Kidney capillary endothelial cell (primary cell): ENCODE results near the gene ELK4.
A peak's percentile ranks its signal among the peaks of the same experiment; 100 is the strongest.

ENCODE experiments used
- DNase-seq: peaks from one replicate; pipeline ENCODE4 v3.0.0-alpha.2; 2018; ENCODE audit warnings: low spot score

The ELK4 gene

DNA sequence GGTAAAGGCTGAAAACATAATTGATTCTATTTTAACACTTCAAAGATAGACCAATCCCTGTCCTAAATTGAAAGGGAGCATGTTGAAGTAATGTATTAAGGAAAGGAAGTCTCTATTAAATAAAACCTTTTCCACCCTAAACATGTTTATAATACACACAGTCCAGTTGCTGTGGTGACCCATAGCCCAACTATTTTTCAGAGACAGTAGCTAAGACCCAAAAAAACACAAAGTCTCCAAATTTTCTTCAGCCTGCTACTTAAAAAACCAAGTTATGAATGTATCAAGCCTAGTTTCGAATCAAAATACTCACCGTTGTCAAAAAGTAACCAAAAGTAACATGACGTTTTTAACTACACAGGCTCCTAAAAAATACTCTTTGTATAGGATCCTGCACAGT is 1.6 kb downstream of the ELK4 start:
- no peak for DNase-seq

DNA sequence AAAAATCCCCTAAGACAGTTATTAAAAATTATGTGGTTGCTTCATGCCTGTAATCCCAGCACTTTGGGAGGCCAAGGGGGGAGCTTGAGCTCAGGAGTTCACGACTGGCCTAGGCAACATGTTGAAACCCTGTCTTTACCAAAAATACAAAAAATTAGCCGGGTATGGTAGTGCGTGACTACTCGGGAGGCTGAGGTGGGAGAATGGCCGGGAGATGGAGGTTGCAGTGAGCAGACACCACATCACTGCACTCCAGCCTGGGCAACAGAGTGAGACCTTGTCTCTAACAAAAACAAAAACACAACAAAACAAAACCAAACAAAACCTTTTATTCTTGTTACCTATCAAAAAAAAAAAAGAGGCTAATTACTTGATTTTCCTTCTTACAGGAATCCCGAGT is 2.1 kb downstream of the ELK4 start:
- no peak for DNase-seq

DNA sequence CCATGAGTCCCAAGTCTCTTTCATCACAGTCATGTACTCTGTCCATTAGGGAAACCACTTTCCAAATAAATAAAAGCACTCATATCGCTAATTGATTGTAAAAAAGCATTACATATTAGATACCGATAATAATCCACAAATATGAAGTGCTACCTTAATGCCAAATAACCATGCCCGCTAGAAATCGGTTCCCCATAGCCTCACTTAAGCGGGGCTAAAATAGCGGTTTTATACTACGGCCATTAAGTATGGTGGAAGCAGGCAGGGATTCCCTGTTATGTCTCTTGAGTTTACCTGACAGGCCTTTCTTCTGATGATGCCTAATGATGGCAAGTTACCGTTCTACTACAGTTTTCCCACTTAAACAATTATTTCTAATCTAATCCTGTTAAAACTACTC is 3.9 kb downstream of the ELK4 start:
- no peak for DNase-seq

DNA sequence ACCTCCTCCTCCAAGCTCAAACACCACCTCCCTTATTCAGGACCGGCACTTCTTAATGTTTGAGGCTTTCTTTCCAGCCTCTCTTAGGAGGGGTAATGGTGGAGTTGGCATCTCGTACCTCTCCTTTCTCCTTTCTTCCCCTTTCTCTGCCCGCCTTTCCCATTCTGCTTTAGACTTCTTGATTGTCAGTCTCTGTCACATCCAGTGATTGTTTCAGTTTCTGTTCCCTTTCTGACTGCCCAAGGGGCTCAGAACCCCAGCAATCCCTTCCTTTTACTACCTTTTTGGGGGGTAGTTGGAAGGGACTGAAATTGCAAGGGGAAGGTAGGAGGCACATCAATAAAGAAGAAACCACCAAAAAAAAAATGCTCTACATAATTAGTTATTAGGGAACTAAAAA is 5.6 kb downstream of the ELK4 start:
- DNase-seq: no peak

DNA sequence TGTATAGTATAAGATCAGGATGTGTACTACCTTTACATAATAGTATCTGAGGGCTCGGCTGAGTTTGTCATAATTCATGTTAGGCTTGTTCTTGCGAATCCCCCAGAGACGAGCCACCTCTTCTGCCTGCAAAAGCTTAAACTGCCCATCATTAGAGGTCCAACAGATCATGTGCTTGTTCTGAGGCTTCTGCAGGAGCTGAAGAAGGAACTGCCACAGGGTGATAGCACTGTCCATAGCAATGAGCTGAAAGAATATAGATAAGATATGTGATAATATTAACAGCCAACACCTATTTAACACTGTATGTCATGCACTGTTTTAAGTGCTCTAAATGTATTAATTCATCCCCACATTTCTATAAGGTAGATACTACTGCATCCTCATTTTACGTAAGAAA is 8.2 kb downstream of the ELK4 start:
- no peak for DNase-seq

DNA sequence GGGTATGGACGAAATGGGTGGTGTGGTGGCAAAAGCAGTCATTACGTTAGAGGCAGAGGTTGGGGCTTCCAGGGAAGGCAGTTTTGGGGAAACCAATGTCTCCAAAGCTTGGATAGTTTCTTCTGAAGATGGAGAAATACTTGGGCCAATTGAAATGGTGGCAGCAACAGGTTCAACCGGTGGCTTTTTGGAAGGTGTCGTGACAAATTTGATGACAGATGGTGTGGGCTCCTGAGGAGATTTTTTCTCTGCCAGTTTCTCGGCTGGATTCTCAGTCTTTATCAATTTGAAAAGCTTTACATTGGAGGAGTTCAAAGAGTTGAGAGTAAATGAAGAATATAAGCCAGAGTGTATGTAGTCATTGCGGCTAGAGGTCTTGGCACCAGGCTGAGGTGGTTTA is 11.5 kb downstream of the ELK4 start:
- no peak for DNase-seq

DNA sequence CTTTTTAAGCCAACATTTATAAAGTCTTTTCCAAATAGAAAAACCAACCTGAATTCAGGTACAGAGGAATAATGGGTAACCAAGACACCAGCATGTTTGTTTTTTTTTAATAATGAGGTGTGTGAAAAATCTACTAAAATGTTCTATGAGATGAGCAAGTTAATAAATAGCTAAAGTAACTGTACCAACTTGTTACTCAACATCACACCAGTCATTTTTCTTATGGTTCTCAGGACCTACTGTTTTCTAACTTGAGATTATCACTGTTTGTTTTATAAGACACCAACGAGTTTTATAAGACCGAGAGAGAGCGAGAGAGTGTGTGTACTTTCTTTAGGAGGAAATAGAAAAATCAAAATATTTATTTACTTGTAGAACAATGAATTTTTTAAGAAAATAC is 12.4 kb downstream of the ELK4 start:
- no peak for DNase-seq

DNA sequence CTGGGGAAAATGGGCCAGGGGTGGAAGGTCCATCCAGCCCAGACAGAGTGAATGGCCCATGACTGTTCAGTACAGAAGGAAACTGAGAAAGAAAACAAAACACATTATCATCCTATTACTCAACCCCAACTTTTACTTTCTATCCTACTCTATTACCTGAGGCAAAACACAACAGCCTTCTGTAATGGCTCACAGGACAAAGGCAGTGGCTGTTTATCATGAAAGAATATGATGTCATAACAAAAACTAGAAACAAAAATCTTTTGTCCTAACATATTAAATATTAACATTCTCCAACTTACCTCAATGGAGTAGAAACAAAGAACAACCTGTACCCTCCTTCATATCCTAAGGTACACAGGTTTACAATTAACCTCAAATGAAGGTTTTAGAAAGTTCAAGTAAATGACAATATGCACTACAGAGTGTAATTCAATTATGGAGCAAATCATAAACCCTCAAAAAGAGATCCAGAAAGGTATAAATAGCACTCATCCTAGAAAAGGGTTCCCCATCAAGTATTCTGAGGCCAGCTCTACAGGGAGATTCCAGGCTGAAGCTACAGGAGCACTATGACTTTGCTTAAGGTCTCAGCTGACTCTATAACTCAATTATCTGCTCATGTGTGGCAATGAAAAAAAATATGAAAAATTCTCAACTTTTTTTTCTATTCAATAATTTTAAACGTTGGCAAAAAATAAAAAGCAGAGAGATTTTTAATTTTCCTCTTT is 15.1 kb downstream of the ELK4 start:
- no peak for DNase-seq

DNA sequence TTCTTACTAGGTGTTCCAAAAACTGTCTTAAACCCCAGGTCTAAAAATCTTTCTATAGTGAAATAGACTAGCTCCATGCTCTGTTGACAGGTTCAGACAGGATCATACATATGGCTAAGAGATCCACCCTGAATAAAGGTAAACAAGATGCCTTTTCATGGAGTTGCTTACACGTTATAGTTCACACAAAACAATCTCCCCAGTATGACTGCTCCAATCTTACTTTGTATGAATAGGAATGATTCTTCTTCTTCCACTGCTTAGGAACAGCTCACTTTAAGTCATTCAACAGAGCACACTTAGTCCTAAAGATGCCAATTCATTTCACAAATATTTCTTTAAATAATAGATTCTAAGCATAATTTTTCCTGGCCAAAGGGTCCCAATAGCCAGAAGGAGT is 16.0 kb downstream of the ELK4 start:
- no peak for DNase-seq

DNA sequence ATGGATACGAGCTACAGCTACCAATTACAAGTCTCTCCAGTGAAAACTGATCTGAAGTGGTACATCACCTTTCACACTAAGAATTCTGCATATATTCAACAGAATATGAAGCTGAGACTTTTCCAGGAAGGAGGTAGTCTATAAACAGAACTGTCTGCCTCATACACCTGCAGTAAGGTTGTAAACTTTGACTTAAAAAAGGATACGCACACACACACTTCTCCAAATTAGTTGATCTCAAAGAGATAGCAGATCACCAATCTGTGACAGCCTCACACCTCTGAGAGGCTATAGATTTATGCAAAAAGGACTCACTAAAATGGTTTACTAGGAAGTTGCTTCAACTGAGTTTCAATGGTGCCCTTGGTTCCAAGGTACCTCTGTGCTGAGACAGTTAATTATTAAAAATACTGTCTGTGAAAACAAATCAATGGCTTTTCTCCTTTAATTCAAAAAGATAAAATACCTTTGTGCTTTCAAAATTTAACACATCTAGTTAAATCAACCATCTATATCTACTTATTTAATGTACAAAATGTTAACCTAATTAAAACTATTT is 17.9 kb downstream of the ELK4 start:
- DNase-seq: no peak

DNA sequence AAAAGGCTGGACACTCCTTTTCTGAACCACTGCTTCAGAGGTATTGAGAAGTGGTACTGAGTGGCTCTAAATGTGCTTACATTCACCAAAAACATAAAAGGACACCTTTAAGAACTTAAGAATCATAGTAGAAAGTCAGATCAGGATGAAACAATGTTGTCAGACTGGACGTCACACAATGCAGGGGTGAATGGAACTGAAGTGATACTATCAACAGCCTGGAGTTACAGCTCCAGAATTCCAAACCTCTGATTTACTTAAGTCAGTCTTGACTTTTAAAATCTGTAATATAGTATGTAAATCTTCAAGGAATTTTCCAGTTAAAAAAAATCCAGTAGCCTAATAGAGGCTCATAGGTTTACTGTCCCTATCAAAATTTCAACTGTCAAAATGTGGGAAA is 19.3 kb downstream of the ELK4 start:
- DNase-seq: no peak

DNA sequence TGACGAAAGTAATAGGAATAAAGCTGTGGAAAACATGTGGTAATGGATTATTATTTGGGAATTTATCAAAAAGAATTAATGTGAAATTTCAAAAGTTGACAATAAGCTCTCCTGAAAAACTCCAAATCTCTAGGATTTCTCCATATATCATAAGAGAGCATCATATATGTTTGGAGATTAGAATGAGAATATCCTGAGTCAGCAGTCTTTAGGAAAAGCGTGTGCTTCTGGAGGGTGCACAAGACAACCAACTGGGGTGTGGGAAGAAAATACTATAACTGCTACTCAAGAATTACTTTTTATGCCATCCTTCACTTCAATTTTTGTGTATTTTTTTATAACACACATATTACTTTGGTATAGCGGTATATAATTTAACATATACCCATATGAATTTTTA is 19.7 kb downstream of the ELK4 start:
- DNase-seq: no peak

DNA sequence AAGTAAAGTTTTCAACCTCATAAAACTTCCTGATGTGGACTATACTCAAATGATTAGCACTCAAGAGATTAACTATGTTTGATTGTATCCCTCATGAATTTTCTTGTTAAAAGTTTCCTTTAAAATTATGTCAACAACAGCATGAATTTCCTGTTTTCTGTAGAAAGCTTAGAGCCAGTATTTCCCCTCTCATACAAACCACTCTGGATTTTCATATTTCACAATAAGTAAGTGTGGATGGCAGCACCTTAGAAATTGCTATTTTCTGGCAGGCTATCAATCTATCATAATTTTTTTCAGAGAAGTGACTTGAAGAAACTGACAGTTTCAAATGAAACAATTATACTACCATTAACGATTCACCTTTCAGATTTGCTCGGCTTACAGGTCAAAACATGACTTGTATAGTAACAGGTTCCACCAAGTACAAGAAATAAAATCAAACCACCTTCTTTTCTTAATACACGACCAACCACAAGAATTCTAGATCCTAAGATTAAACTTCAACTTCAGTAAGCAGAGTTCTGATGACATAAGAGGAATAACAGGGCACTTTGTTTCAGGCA is 20.8 kb downstream of the ELK4 start:
- no peak for DNase-seq

DNA sequence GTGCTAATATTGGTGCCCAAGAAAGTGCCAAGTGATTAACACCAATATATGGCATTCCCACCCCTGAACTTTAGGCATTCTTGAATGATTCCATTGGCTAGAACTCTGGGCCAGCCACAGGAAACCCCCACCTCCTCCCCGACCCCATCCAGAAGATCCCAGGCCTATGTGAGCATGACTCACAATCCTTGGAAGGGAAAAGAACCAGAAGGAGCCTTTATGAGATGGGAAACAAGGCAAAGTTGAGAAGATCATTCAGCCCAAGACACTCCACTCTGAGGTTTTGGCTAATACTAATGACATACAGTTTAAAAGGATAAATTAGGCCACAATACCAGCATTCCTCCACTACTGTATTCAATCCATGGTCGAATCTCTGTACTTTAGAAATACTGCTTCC is 21.8 kb downstream of the ELK4 start:
- no peak for DNase-seq

DNA sequence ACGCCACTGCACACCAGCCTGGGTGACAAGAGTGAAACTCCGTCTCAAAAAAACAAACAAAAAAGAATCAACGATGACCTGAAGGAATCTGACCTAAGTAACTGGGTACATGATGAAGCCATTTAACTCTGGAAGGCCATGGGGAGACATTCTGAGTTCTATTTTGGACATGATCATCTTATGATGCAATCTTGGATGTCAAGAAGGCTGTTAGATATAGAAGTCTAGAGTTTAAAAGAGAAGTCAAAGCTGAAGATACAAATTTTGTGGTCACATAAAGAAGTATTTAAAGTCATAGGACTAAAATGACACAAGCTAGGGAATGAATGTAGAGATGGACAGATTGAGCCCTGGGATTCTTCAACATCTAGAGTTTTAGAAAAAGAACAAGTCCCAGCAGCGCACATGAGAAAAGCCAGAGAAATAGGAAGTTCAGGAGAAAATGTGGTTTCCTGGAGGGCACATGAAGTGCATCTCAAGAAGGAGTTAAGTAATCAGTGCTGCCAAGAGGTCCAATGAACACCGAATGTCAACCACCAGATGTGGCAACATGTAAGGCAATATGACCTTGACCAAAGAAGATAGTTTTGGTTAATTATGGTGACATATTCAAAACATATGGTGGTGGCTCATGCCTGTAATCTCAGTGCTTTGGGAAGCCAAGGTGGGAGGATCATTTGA is 26.8 kb downstream of the ELK4 start:
- DNase-seq: no peak

DNA sequence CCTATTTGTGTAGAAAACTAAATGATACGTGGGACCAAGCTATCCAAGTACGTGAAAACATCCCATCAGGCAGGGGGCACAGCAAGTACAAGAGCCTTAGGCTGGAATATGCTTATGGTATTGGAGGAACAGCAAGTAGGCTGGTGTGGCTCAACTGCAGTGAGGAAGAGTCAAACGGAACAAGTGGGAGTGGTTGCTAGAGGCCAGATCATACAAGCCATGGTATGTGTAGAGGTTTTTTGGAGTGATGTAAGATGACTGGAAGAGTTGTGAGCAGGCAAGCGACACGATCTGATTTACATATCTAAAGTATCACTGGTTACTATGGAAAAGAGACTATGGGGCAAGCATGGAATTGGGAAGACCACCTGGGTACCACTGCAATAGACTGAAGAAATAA is 27.8 kb downstream of the ELK4 start:
- no peak for DNase-seq

DNA sequence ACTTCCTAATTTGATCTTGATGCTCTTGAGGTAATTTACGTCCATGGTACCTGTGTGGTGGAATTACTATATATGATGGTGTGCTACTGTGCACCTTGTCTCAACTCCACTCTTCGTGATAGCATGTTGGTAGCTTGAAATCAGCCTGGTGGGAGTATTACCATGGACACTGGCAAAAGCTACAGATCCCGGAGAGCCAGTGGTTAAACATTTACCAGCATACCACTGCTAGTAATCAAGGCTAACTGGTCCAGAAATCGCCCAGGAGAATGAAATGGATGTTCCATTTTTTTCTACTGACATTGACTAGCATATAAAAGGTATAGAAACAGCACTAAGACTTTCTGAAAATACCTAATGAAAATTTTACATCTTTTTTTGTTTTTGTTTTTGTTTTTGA is 30.6 kb downstream of the ELK4 start:
- DNase-seq: no peak

DNA sequence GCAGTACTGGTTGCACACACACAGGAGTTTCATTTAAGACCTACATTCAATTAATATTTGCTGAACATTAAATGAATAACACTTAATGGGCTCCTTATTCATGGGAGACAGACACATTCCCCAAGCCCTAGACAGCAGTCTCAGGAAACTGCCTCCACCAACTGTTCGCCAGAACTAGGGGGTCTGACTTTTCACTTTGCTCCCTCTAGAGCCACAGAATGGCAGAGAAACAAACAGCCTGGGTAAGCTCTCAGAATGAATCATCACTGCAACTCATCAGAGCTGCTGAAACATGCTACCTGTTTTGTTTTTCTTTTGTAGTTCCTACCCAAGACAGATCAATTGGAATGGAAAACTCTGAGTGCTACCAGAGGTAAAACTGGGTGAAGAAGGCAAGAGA is 31.7 kb downstream of the ELK4 start:
- peak; percentile 71 for DNase-seq

DNA sequence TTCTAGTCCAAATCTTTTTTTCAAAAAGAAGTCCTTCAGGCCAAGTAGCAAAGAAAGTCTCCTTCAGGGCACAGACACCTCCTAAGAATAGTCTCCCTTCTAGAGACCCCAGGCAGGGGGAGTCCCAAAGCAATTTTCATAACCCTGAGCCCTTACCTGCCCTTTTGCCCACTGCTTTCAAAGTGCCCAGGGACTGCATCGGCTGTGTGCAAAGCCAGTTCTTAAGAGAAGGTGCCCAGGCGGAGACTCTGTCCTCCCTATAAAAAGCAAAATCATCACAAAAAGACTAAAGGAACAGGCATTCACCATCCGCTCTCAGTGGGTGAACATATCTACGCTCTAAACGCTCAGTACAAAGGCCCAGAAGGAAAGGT is 32.2 kb downstream of the ELK4 start:
- DNase-seq: no peak

DNA sequence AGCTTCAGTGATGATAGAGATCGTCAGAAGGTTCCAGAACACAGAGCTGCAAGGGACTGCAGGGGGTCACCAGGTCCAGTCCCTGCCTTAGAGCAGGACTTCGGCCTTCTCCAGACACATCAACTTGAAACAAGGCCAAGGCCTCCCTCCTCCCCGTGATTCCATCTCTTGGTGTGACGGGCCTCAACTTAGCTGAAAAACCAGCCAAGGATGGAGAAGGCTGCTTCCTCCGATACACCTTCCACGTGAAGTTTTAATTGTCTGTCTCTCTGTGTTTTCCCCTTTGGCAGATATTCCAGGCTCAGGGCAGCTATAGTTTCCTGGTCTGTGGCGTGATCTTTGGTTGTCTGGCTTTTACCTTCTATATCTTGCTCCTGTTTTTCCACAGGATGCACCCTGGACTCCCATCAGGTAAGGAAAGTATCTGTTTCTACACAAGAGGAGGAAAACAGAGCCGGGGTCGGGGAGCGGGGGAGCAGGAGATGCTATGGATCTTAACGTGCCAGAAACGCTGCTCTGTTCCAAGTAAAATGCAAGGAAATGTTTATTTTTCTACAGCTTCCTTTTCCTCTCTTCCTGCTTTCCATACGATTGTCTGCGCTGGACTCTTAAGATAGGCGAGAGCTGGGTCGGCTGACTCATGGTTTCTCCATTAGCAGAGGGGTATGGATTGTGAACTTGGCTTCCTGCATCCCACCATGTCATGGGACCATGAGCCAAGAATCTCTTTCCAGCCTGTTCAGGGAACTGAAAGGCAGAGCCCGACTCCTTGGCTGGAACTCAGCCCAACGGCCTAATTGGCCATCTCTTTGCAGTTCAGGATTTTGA is 32.8 kb downstream of the ELK4 start:
- DNase-seq: peak; percentile 69

DNA sequence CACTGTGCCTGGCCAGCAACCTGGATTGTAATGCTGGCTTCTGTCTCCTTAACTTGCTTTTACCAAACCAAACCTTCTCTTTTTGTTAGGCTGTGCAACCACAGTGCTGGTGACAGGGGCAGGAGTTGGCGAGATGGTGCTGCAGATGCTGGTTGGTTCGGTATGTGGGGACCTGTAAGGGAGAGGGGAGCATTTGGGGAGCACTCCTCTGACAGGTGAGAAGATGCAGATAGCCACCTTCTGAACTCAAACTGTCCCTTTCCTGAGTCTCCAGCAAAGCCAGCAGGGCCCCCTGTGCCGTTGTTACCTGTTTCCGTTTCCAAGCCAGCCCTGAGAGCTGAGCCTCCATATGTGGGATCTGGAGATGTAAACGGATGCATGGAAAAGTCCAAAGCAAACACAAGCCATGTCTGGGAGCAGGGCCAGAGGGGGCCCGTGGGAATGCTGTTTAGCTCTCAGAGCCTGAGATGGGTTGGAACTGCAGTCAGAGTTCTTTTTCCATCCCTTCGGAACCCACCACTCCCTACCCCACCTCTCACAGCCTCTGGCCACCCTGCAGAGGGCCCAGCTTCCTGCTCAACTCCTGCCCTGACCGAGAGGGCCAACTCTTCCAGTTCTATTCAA is 34.0 kb downstream of the ELK4 start:
- DNase-seq: no peak

DNA sequence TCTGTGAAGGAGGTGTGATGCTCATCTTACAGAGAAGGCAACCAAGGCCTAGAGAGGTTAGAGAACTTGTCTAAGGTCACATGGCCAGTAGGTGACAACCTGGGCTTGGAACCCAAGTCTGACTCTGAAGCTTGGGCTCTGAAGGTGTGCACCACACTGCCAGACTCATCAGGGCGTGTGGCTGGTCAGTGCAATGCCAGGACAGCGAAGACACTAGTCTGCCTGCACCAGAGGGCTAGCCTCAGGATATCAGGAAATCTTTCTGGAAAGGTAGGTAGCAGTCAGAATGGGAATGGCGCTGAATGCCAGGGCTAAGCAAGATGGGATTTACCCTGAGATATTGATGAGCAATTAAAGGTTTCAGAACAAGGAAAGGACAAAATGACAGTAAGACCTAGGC is 34.9 kb downstream of the ELK4 start:
- no peak for DNase-seq
